Endothelial cell of umbilical vein (primary cell): ENCODE results near the gene RPL21. TPM values are rescaled to one million over a fixed set of nuclear protein-coding genes. Genes with fewer than 3 reads are reported as not detected.

ENCODE experiments used
- BruUV-seq: library from RNA; stranded (reverse); fragments of 400-500 nt; replicated peaks from 2 replicates; lab custom pipeline; 2021; lab: Mats Ljungman, UMichigan
- CTCF ChIA-PET: fragments of 300-600, 350-600 bp; sonication (Branson Sonifier 250); formaldehyde crosslinking; loops from one replicate; lab custom pipeline; 2021; ENCODE audit warnings: antibody characterized with exemption, inconsistent platforms; lab: Charles Lee
- POLR2A ChIA-PET: fragments of 300-600, 350-600 bp; sonication (Branson Sonifier 250); formaldehyde crosslinking; loops from one replicate; lab custom pipeline; 2021; ENCODE audit warnings: antibody characterized with exemption, inconsistent platforms; lab: Charles Lee
- DNase-seq: peaks from one replicate; pipeline ENCODE4 v3.0.0-alpha.2; 2011; ENCODE audit warnings: low read depth, low spot score
- FAIRE-seq: peaks from 2 replicates; lab custom pipeline; 2011; peaks lifted over from hg19 to GRCh38; lab: Jason Lieb, UNC
- H2AFZ ChIP-seq: 2 replicates; pipeline ENCODE4 v1.6.0; 2012; ENCODE audit warnings: low read depth, low read length, control low read depth, inconsistent platforms
- H3K27ac ChIP-seq: 2 replicates; pipeline ENCODE4 v1.5.1; 2011; ENCODE audit warnings: low read depth, mild to moderate bottlenecking, control low read depth, low read length, moderate library complexity; ENCODE audit not compliant: insufficient read depth
- H3K27me3 ChIP-seq, 2 experiments: 2 replicates each; pipeline versions ENCODE4 v1.6.0 to v1.6.1; 2011; ENCODE audit warnings: low read length in 2 of 2, mixed read lengths in 1 of 2; ENCODE audit not compliant: control insufficient read depth in 2 of 2, insufficient read depth in 2 of 2
- H3K36me3 ChIP-seq, 2 experiments: 2 replicates in 1 of 2; 3 replicates in 1 of 2; pipeline ENCODE4 v1.5.1; 2011; ENCODE audit warnings: low read length in 2 of 2, mild to moderate bottlenecking in 1 of 2, moderate library complexity in 1 of 2; ENCODE audit not compliant: control insufficient read depth in 2 of 2, insufficient read depth in 2 of 2; ENCODE audit errors: extremely low read depth in 1 of 2
- H3K4me1 ChIP-seq: 3 replicates; pipeline ENCODE4 v1.5.1; 2011; ENCODE audit warnings: mild to moderate bottlenecking, low read length; ENCODE audit not compliant: control insufficient read depth, insufficient read depth; ENCODE audit errors: extremely low read depth
- H3K4me2 ChIP-seq: 2 replicates; pipeline ENCODE4 v1.6.1; 2011; ENCODE audit warnings: low read length, control low read depth, mixed read lengths; ENCODE audit not compliant: insufficient read depth
- H3K4me3 ChIP-seq, 3 experiments: fragments of 200-600 bp in 1 of 3; sonication (generic), shearing (Covaris generic) in 1 of 3; replicated peaks in 1 of 3; 2 replicates each; pipeline ENCODE4 v1.5.1; 2011 to 2016; ENCODE audit warnings: control low read depth in 3 of 3, low read length in 3 of 3, mild to moderate bottlenecking in 2 of 3, inconsistent platforms in 1 of 3, low read depth in 1 of 3, moderate library complexity in 1 of 3; ENCODE audit not compliant: insufficient read depth in 1 of 3
- H3K79me2 ChIP-seq: 2 replicates; pipeline ENCODE4 v1.6.0; 2012; ENCODE audit warnings: low read length, inconsistent platforms; ENCODE audit not compliant: control insufficient read depth, insufficient read depth
- H3K9ac ChIP-seq: replicated peaks from 2 replicates; pipeline ENCODE3; 2011; ENCODE audit warnings: low read length, control low read depth; ENCODE audit not compliant: insufficient read depth; ENCODE audit errors: extremely low read depth
- H3K9me1 ChIP-seq: replicated peaks from 3 replicates; pipeline ENCODE4 v1.6.0; 2011; ENCODE audit warnings: mild to moderate bottlenecking, low read length; ENCODE audit not compliant: control insufficient read depth, insufficient read depth; ENCODE audit errors: extremely low read depth
- H3K9me3 ChIP-seq: replicated peaks from 2 replicates; pipeline ENCODE4 v1.5.1; 2012; ENCODE audit warnings: low read length, inconsistent platforms; ENCODE audit not compliant: control insufficient read depth, insufficient read depth
- H4K20me1 ChIP-seq: replicated peaks from 2 replicates; pipeline ENCODE3; 2011; ENCODE audit warnings: mild to moderate bottlenecking, low read length; ENCODE audit not compliant: control insufficient read depth, insufficient read depth; ENCODE audit errors: extremely low read depth
- CTCF ChIP-seq, 2 donors: IDR thresholded peaks; 1 replicate in 1 of 2; 2 replicates in 1 of 2; pipeline ENCODE4 v1.5.1; 2011; ENCODE audit warnings: low read length in 2 of 2, mild to moderate bottlenecking in 2 of 2, moderate library complexity in 2 of 2, control low read depth in 1 of 2, inconsistent platforms in 1 of 2, low read depth in 1 of 2; ENCODE audit not compliant: insufficient read depth in 1 of 2; ENCODE audit errors: extremely low read depth in 1 of 2
- EZH2 ChIP-seq: IDR thresholded peaks from 2 replicates; pipeline ENCODE4 v1.6.1; 2012; ENCODE audit warnings: borderline replicate concordance, low read depth, mild to moderate bottlenecking, moderate library complexity, low read length, inconsistent platforms; ENCODE audit not compliant: severe bottlenecking
- GATA2 ChIP-seq: IDR thresholded peaks from 2 replicates; pipeline ENCODE4 v1.7.0; 2011; ENCODE audit warnings: low read depth, mild to moderate bottlenecking, moderate library complexity, mixed read lengths, low read length; ENCODE audit not compliant: insufficient read length, insufficient read depth
- JUN ChIP-seq: IDR thresholded peaks from 2 replicates; pipeline ENCODE4 v1.6.1; 2011; ENCODE audit warnings: borderline replicate concordance, low read depth; ENCODE audit not compliant: insufficient read length, insufficient read depth
- MAX ChIP-seq: IDR thresholded peaks from 2 replicates; pipeline ENCODE4 v1.6.1; 2011; ENCODE audit not compliant: insufficient read depth, insufficient read length
- MYC ChIP-seq: IDR thresholded peaks from one replicate; pipeline ENCODE4 v1.6.1; 2011; ENCODE audit warnings: mild to moderate bottlenecking, low read depth, low read length
- POLR2A ChIP-seq: IDR thresholded peaks from 2 replicates; pipeline ENCODE4 v1.6.1; 2012; ENCODE audit warnings: low read depth, mild to moderate bottlenecking, control low read depth, low read length
- POLR2AphosphoS5 ChIP-seq: IDR thresholded peaks from 2 replicates; pipeline ENCODE4 v1.6.1; 2012; ENCODE audit warnings: low read depth, mild to moderate bottlenecking, control low read depth, low read length, moderate library complexity; ENCODE audit not compliant: insufficient read depth
- dilution Hi-C: fragments of 300-500 bp; cut with MboI; formaldehyde crosslinking; loops from one replicate; pipeline ENCODE4 v1.15.0; 2019; ENCODE audit warnings: low sequenced_read_pairs; ENCODE audit not compliant: extremely low pct_ligation_motif_present
- intact Hi-C: fragments of 100-400 bp; cut with micrococcal nuclease; formaldehyde crosslinking; loops from one replicate; pipeline ENCODE4 v1.10.0; 2022
- polyA plus RNA-seq, 4 experiments: library from polyadenylated mRNA; depleted of rRNA in 3 of 4; stranded (reverse) in 3 of 4; unstranded in 1 of 4; fragments of >200 nt; gene quantifications; 2 replicates each; pipeline versions ENCODE4 v1.2.1 to v1.2.3, GENCODE V29; 2011 to 2012; ENCODE audit warnings: missing spikeins in 1 of 4
- total RNA-seq: library from RNA; stranded (reverse); gene quantifications from 2 replicates; pipeline ENCODE4 v1.2.3, GENCODE V29; 2021

The RPL21 gene
- total and polyA plus RNA-seq, 2 donors (not counting 3 experiments of a cell fraction or from before 2014, with no cell fraction given) = 585 to 871 TPM

- no peaks in the 10 kb centered on the region for H3K9me3 ChIP-seq
- no peak overlapping the region for H3K9ac ChIP-seq
- H3K36me3 ChIP-seq = no peaks in the 10 kb centered on the region
- H4K20me1 ChIP-seq = no peaks in the 10 kb centered on the region
- ChIA-PET CTCF (no interaction called here), POLR2A (no interaction called here)
- dilution Hi-C loops (no loop called here), intact Hi-C loops (no loop called here)
- no TSS peak for BruUV-seq
- H3K4me3 ChIP-seq = no peak overlapping the region
- H2AFZ ChIP-seq = no peak overlapping the region
- H3K4me1 ChIP-seq = no peaks in the 10 kb centered on the region
- no peaks in the 10 kb centered on the region for H3K9me1 ChIP-seq
- TF ChIP-seq POLR2A (no peak), GATA2 (no peak), MAX (no peak), MYC (no peak), JUN (no peak), EZH2 (no peak), CTCF (IDR thresholded peaks at IDR 0.05; ENCODE audit: extremely low read depth in 1 of 2, insufficient read depth in 1 of 2, low read depth in 1 of 2, low read length in 2 of 2) (no peak), POLR2AphosphoS5 (no peak)
- H3K4me2 ChIP-seq = no peak overlapping the region
- no peak overlapping the region for H3K27ac ChIP-seq
- FAIRE-seq = no peak
- H3K27me3 ChIP-seq = peaks cover 0 to 4% of the 10 kb centered on the region in 2 experiments
- DNase-seq = no peak
- no peaks in the 10 kb centered on the region for H3K79me2 ChIP-seq
Measured at GRCh38 chr13:27233964-27234363, 17.4 kb upstream of the RPL21 start.
